GM19099 (cell line): ENCODE results near the gene TCF4.

Experiments used
- POLR2A ChIP-seq: IDR thresholded peaks from 3 replicates; pipeline ENCODE4 v1.6.1; 2011; ENCODE audit warnings: low read depth; ENCODE audit not compliant: insufficient read length; ENCODE audit errors: extremely low read depth

The TCF4 gene

DNA sequence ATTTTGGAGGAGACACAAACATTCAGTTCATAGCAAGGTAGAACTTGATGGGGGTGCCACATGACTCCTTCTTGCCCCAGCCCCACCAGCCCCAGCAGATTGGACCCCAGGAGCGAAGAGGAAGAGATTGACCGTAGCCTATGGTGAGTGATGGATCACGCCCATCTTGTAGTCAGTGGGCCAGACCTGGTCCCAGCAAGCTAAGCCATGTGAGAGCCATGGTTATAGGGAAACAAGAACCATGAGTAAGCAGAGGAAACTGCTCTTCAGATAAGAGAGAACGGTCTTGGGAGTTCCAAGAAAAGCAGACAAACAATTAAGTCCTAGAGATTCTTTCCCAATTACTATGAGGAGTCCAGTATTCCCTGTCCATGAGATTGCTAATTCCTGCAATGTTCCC, 4.6 kb upstream of the TCF4 start:
- no peak for TF ChIP-seq POLR2A

DNA sequence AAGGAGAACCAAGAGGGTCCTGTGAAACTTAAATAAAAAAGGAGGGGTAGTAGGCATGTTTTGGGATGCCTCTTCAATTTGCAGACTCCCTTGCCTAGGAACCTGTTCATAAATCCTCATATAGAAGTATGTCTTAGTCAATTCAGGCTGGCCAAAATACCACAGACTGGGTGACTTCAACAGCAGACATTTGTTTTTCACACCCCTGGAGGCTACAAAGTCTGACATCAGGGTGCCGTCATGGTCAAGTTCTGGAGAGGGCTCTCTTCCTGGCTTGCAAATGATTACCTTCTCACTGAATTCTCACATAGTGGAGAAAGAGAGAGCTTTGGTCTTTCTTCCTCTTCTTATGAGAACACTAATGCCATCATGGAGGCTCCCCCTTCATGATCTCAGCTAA, 4.1 kb upstream of the TCF4 start:
- no peak for TF ChIP-seq POLR2A

DNA sequence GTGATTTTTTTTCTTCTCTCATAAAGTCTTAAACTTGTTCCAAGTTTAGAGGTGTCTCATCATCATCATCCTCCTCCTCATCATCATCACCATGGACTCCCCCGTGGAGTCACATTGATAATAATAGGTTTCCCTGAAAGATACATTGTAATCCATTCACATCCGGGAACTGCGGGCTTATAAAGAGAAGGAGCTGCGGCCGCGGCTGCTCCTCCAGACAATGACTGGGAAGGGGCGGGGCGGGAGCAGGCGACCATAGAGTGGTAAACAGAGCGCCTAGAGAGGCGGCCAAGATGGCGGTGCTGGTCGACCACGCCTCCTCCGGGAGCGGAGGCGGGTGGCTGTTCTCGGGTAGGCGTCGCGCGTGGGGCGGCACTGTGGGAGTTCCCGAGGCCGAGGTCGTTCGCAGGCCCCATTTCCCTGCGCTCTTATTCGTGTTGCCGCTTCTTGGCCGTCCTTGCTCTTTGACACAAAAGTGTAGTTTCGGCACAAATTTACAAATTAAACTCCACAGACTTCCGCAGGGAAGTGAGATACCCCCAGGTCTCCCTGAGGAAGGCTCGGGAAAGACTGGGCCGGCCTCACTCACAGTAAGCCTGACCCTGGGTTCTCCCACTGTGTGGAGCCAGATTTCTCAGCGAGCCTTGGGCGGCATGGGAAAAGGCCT, 1.8 kb upstream of the TCF4 start:
- TF ChIP-seq POLR2A, result peak; percentile 46

DNA sequence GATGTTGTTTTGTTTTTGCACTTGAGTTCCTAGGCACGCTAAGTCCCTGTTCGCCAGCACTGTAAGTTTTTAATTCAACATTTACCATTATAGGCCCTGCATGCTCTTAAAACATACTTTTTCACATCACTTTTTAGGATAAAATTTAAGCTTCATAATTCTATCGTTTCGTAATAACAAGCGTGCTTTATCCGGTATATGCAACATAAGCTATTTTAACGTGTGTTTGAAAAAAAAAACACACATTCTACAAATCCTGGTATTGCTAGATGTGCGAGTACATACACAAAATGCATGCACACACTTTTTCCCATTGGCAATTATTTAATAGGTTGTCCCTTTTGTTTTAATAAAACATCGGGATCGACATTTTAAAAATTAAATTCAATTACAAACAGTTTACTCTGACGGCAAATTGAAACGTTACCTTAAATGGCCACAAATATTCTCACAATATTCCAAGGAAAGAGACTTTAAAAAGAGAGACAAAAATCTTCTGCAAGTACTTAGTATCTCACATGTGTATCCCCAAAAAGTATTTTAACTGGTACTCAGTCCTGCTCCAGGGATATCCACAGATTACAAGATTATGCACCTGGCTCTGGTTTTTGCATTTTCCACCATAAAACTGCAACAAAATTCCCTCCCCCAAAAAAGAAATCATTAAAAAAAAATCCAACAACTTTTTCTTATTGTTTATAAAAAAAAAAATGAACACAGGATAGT, 1.0 kb upstream of the TCF4 start:
- TF ChIP-seq POLR2A, result no peak

DNA sequence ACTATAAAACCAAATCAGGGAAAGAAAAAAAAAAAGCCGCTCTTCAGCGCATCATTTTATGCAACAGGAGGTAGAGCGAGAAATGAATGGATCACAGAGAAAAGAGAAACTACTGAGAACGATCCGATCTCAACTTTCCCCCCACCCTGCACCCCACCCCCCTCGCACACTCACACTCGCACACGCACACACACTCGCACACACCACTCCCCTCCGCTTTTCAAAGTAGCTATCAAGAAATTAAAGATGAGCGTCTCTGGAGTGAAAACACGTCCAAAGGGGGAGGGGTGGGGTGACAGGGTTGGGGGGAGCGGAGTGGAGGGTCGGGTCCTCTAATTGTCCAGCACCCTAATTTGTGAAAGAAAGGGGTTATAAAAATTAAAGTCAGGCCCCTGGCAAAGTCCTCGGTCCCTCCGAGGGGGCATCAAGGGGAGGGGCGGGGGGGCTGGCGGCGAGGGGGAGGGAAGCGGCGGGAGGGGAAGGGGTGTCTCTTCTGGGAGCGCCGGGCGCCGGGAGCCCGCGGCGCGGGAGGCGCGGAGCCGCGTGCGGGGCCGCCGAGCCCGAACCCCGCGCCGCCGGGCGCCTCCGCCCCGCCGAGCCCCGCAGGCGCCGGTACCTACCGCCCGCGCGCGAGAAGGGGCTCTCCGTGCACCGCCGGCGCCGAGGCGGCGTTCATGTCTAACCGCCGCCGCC, 428 bp downstream of the TCF4 start:
- TF ChIP-seq POLR2A, result no peak

DNA sequence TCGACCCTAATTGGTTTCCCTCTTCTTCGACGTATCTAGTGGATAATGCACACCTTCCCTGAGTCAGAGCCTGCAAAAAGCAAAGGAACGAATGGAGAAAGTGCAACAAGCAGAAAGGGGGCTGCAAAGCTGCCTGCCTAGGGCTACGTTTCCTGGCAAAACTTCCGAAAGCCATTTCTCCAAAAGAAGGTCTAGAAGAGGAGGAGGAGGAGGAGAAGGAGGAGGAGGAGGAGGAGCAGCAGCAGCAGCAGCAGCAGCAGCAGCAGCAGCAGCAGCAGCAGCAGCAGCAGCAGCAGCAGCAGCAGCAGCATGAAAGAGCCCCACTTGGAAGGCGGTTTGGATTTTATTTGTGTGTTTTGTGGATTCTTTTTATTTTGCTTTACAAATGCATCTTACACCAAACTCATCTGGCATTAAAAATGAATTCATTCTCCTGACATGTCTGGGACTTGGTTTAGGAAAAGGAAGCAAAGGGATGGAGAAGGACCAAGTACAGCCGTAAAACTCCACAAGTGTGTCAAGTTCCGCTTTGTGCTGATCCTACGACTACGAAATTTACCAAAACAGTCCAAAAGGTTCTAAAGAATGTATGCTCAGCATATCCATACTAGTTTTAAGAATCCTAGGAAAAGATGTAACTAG, 2.0 kb downstream of the TCF4 start:
- no peak for TF ChIP-seq POLR2A

DNA sequence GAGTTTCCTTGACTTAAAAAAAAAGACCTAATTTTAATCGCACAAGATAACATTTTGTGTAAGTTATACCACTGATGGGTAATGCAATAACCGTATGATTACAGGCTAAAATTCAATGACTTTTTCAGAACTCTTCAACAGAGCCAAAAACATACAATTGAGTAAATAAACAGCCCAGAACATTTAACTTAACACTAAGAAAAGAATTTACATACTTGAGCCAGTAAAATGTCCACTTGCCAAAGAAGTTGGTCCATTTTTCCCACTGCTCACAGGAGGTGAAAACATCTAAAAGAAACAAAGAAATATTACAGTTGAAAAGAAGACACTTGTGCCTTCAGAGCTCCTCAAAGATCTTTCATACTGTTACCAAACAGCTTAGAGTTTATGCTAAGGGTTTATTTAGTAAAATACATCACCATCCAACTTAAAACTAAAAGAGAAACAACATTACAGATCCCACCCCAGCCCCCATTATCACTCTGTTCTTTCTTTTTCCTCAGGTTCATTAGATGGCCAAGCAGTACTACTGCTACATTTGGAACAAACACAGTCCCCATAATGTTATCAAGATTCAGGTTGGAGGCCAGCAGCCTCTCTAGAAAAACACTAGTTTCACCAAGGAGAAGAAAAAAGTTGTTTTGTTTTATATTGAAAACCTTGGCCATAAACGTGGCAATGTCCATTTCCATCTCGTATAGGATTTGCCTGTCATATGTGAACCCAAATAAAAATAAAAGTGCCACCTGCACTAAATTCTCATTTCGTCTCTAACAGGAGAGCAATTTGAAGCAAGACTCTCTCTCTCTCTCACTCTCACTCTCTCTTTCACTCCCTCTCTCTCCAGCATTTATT, 2.7 kb downstream of the TCF4 start:
- TF ChIP-seq POLR2A, result no peak

DNA sequence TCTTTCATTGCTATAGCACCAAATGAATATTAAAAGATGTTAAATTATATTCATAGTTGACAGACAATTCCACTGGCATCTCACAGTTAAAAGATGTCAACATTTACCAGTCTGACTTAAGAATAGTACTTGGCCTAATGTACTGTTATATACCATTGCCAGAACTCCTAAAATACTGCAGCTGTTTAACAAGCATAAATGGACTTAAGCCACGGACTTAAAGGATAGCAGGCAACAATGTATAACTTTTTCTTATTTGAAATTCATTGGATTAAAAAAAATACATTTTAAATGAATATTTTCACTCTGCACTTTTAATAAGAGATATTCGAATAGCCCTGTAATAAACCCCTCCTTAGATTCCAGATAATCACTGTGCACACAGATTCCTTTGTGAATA, 3.8 kb downstream of the TCF4 start:
- no peak for TF ChIP-seq POLR2A

DNA sequence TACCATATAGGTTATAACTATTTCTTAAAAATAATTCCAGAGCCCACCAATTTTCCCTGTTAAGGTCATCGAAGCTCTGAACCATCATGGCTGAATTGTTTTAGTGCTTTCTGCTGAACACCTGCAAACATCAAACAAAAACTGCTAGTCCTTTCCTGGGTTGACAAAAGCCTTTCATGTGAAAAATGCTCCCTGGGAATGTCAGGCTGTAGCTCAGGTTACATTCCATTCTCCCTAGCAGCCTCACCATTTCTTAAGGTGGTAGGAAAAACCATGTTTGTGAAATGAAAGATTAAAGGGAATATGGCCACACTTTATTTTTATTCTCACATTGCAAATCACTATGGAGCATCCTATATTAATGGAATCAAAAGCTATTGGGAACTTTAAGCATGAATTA, 5.7 kb downstream of the TCF4 start:
- TF ChIP-seq POLR2A, result no peak

DNA sequence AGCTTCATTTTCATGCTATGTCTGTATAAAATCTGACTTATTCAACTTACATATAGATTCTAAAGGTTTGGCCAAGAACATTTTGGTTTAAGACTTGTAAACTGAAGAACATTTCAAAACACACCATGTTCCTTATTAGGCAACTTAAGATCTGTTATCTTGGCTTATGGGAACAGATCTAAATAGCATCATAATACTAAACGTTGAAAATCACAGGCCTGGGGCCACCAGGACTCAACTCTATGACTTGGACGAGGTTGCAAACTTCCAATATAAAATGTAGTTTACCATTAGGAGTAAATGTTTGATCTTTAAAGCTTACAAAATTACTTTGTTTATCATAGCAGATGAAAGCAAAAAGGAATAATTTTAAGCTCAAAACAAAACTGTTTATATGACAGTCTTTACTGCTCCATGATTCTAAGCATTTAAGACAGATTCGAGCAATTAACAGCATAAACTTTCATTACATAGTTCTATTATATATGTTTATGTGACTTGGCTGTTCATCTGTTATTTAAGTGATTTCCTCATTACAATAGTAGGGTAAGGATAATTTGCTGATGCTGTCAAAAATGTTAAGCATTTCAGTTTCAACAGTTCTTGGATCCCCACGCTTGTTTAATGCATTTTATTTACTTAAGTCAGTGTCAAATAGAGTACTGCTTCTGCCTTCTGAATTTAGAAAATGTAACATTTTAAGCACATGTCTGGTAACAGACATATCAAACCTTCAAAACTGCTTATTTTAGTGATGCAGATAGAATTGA, 8.3 kb downstream of the TCF4 start:
- no peak for TF ChIP-seq POLR2A

DNA sequence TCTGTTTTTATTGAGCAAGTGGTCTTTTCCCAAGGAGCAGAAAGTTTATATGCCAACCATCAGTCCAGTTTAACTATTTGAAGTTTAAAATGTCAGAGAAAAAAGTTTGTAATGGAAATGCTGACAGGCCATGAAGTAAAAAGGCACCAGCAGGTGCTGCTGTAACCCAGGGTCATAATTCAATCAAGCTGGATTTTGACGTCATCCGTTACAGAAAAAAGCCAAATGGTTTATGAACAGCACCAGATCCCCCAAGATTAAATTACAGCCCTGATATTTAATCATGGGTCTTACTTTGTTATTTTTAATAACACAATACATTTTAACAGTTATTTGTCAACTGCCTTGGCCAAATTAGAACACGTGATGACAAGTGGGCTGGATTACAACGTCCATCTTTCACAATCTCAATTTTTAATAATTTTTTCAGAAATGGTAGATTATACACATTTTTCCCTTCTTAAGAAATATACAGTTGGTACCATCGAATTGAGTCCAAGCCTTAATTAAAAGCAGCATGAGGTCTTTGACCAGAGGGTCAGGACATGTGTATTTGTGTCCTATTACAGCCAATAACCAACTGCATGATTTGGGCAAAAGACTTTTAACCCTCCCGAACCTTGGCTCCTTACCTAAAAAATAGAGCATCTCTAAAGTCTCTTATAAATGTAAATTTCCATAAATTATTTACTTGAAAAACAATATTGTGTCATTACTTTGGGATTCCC, 10.0 kb downstream of the TCF4 start:
- TF ChIP-seq POLR2A, result no peak

DNA sequence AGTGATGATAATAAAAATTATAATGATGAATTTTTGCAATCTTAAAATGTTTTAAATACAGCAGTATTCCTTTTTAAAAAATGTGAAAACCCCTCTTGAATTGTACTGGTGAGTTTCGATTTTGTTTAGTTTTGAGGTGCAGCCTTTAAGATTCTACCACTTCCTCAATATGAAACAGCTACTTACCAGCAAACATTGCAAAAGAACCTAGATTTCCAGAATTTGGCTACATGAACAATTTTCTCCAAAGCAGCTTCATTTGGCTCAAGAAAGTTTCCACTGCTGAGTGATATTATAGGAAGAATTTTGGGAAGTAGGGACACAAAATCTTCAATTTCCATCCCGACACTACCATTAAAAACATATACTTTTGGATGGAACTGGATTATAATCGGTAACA, 12.0 kb downstream of the TCF4 start:
- TF ChIP-seq POLR2A, result no peak

DNA sequence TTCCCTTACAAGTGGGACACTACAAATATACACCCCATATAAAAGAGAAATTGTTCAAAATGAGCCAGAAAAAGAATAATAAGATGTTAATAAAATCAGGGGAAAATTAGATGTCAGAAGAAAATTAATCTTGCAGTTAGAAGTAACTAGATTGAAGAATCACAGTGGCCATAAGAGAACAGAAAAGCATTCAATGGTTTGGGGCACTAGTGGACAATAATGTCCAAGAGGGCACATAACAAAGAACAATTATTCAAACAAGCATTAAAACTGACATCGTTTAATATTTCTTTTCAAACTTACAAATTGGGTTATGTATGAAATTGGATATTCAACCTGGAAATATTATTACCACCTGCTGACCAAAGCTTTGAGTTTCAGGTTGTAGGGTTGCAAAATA, 12.9 kb downstream of the TCF4 start:
- no peak for TF ChIP-seq POLR2A
